Mucosa of descending colon (tissue), 3 donors: Measurements from ENCODE around the gene DENND1A. TPM values are rescaled to one million over a fixed set of nuclear protein-coding genes. Genes with fewer than 3 reads are reported as not detected.

Experiments used
- ATAC-seq: fragments of 200-7000 bp; cut with Tn5 transposase; one replicate; pipeline ENCODE4 v1.9.1; 2020; ENCODE audit warnings: mild to moderate bottlenecking, moderate library complexity
- DNase-seq, 3 donors: peaks; one replicate each; pipeline ENCODE4 v3.0.0-alpha.2; 2020
- H3K36me3 ChIP-seq: fragments of 200-600 bp; one replicate; pipeline ENCODE4 v1.8.0; 2021; ENCODE audit warnings: low read depth, mild to moderate bottlenecking
- H3K4me1 ChIP-seq: fragments of 200-600 bp; one replicate; pipeline ENCODE4 v1.8.0; 2021; ENCODE audit warnings: low read depth, mild to moderate bottlenecking
- H3K4me3 ChIP-seq: fragments of 200-600 bp; one replicate; pipeline ENCODE4 v1.8.0; 2021; ENCODE audit warnings: mild to moderate bottlenecking
- H3K9me3 ChIP-seq: fragments of 200-600 bp; one replicate; pipeline ENCODE4 v1.8.0; 2021; ENCODE audit warnings: mild to moderate bottlenecking
- intact Hi-C, 2 donors: fragments of 100-400 bp; cut with DNase I in 1 of 2; cut with micrococcal nuclease in 1 of 2; formaldehyde crosslinking; loops; one replicate each; pipeline versions ENCODE4 v1.11.0 to v1.11.1; 2022; cut with DNase I, micrococcal nuclease
- total RNA-seq, 3 donors: library from RNA; stranded (reverse); fragmentation: NEBNext Ultra II Directional in 2 of 3; extraction: Animal tissue kit (Norgen Biotek cat#: 25700) in 2 of 3; gene quantifications; one replicate each; pipeline versions ENCODE4 v1.2.1 to v1.2.4, GENCODE V29; 2021 to 2023
- TF ChIP-seq, protein P1 (sequence below): fragments of 200-600 bp; IDR thresholded peaks from one replicate; pipeline ENCODE4 v1.8.0; 2022; ENCODE audit warnings: antibody characterized with exemption, mild to moderate bottlenecking
- donor health status: DM: no; HTN: no; CAD: no; lungs with moderate emphysema.
- donor health status: DM: no; HTN: no; CAD: no.
- donor health status: DM: no; HTN: yes; CAD: no.

Gene DENND1A
- total RNA-seq, 3 donors from 2014 or later = 32.8 to 50.0 (median 35.1) TPM

DNA sequence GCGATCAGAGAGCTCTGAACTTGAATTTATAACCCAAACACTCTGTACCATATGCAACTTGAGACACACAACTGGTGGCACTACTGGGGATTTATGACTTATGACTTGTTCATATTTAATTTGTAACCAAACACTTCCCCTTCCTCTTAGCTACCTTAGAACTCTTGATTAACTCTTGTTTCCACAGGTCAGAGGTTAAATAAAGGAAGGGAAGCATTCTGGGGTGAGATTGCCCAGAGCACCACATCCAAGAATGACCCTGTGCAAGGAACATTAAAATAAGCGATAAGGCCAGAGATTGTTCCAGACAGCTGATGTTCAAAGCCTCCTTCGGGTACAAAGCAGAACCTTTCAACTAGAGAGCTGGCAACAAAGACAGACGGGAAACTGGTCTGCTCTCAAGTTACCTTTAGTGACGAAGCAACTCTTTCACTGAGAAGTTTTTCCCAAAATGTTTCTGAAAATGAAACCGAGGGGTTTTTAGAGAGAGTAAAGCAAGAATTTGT, 242.6 kb downstream of the DENND1A start:
- ATAC-seq = peak; percentile 79
- Histone ChIP-seq H3K9me3 (no peaks in the 10 kb centered on the region), H3K4me3 (no peak overlapping the region), H3K4me1 (peaks cover 28% of the 10 kb centered on the region), H3K36me3 (no peaks in the 10 kb centered on the region)
- TF ChIP-seq, protein P1, sequence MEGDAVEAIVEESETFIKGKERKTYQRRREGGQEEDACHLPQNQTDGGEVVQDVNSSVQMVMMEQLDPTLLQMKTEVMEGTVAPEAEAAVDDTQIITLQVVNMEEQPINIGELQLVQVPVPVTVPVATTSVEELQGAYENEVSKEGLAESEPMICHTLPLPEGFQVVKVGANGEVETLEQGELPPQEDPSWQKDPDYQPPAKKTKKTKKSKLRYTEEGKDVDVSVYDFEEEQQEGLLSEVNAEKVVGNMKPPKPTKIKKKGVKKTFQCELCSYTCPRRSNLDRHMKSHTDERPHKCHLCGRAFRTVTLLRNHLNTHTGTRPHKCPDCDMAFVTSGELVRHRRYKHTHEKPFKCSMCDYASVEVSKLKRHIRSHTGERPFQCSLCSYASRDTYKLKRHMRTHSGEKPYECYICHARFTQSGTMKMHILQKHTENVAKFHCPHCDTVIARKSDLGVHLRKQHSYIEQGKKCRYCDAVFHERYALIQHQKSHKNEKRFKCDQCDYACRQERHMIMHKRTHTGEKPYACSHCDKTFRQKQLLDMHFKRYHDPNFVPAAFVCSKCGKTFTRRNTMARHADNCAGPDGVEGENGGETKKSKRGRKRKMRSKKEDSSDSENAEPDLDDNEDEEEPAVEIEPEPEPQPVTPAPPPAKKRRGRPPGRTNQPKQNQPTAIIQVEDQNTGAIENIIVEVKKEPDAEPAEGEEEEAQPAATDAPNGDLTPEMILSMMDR = no peak
- DNase-seq = no peak
- intact Hi-C loops = no loop called here

DNA sequence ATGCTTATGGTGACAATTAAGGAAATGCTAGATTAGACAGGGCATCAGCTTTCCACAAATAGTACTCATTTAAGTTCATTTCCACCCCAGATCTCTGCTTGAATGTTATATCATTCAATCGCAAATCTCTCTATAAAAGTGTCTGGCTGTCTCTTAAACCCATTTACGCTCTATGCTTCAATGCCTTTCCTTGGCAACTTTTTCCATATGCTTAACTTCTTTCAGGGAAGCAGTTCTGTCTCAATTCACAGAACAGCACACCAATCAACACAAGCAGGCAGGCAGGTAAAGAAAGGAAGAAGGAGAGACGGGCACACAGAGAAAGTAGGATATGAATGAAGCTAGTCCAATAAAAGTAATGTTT, 243.1 kb downstream of the DENND1A start:
- DNase-seq (no peak), ATAC-seq (peak; percentile 12)
- no peaks in the 10 kb centered on the region for H3K9me3 ChIP-seq
- intact Hi-C loops = no loop called here
- H3K4me1 ChIP-seq = peaks cover 28% of the 10 kb centered on the region
- H3K36me3 ChIP-seq = no peaks in the 10 kb centered on the region
- no peak overlapping the region for H3K4me3 ChIP-seq
- TF ChIP-seq, protein P1 = no peak

DNA sequence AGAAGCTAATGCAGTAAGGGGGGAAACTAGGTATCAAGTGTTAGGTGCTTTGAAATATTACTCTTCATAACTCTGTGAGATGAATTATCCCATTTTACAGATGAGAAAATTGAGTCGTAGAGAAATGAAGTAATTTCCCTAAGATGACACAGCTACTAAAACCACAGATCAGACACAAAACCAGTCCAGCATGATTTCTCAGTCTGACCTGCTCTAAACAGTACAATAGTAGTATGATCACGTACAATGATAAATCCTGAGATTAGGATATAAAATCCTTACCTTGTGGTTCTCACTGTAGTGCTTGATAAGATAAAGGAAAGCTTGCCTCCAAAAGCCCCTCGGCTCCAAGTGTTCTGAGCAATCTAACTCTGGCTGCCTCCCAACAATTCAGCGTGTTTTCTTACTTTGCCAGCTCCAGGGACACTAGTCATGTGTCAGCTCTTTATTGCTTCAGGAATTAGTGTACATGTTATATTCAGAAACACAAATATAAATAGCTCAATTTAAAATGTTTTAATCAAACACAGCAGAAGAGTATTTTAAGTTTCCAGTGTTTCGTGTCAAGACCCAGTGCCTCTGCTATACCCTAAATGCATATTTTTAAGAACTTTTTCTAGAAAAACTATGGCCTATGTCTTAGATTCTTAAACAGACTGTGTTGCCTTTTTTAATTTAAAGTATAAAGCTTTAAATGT, 243.6 kb downstream of the DENND1A start:
- Histone ChIP-seq H3K9me3 (no peaks in the 10 kb centered on the region), H3K4me3 (no peak overlapping the region), H3K4me1 (peaks cover 28% of the 10 kb centered on the region), H3K36me3 (no peaks in the 10 kb centered on the region)
- ATAC-seq (peak; percentile 81), DNase-seq (peak in 2 of 3 donors; percentile 39 to 83)
- TF ChIP-seq, protein P1 = no peak
- intact Hi-C loops = no loop called here

DNA sequence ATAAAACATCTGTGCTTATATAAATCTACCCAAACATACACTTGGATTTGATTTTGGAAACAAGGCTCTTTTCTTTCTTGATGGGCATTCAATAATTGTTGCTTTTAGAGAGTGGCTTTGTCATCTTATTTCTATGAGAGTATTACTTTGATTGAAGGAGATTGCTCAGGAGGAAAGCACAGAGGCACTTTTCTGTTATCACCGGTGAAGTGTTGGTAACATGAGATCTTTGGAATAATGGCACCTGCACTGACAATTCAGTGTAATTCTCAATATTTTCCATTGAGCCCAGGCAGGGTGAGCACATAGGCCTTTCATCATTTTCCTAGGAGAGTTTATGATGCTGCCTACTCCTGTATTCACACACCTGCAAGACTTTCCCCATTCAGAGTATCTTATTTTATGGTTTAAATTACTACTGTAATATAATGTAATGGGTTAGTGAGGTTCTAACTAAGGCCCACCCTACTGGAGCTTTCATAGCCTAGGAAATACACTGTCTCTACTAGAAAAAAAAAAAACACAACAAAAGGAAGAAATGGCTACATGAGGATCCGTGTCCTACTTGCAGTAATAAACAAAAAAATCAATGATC, 244.3 kb downstream of the DENND1A start:
- peaks cover 28% of the 10 kb centered on the region for H3K4me1 ChIP-seq
- TF ChIP-seq, protein P1 = no peak
- DNase-seq = no peak
- intact Hi-C loops = no loop called here
- H3K36me3 ChIP-seq = no peaks in the 10 kb centered on the region
- peak; percentile 63 for ATAC-seq
- H3K9me3 ChIP-seq = no peaks in the 10 kb centered on the region
- no peak overlapping the region for H3K4me3 ChIP-seq

DNA sequence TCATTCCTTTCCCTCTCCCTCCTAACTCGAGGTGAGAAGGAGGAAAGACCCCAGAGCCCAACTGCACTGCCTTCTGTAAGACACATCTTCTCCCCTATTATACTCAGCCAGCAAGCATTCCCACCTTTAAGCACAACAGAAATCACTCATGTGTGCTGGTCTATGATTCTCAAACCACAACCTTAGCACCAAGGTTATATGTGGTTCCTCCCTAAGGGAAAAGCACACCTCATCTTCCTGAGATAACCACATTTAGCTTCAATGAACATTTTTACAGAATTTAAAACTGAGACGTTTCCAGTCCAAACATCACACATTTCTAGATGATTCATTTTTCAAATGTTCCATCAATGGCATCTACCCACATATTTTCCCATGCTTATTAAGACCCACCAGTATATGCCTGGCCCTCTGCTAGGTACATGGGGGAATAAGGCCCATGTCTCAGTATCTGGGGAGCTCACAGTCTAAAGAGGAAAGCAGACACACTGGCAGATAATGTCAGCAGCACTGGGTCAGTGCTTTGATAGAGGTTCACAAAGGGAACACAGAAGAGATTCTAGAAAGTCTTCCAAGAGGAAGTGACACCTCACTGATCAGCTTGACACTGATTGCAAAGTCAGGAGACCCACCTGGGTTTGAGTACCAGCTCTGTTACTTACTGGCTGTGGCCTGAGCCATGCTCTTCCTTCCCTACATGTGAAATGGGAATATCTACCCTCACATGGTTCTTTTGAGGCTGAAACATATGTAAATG, 245.4 kb downstream of the DENND1A start:
- ATAC-seq = no peak
- intact Hi-C loops = no loop called here
- Histone ChIP-seq H3K36me3 (no peaks in the 10 kb centered on the region), H3K4me3 (no peak overlapping the region), H3K9me3 (no peaks in the 10 kb centered on the region), H3K4me1 (peaks cover 28% of the 10 kb centered on the region)
- no peak for DNase-seq
- TF ChIP-seq, protein P1 = no peak
